Right lung (tissue), 5 donors: ENCODE results near the gene VAPB. TPM values are rescaled to one million over a fixed set of nuclear protein-coding genes. Genes with fewer than 3 reads are reported as not detected.

Source experiments
- DNase-seq, 2 donors: peaks; one replicate each; pipeline ENCODE4 v3.0.0-alpha.2; 2013
- polyA plus RNA-seq, 5 donors: library from polyadenylated mRNA; unstranded; fragments of 120-200 nt; gene quantifications; one replicate each; pipeline versions ENCODE4 v1.2.1 to v1.2.3, GENCODE V29; 2013; ENCODE audit warnings: inconsistent platforms in 1 of 5, low replicate concordance in 1 of 5; ENCODE audit not compliant: insufficient read length in 5 of 5, insufficient read depth in 1 of 5

VAPB gene
- polyA plus RNA-seq, 5 donors, result 38.3 to 46.4 (median 41.8) TPM

DNA sequence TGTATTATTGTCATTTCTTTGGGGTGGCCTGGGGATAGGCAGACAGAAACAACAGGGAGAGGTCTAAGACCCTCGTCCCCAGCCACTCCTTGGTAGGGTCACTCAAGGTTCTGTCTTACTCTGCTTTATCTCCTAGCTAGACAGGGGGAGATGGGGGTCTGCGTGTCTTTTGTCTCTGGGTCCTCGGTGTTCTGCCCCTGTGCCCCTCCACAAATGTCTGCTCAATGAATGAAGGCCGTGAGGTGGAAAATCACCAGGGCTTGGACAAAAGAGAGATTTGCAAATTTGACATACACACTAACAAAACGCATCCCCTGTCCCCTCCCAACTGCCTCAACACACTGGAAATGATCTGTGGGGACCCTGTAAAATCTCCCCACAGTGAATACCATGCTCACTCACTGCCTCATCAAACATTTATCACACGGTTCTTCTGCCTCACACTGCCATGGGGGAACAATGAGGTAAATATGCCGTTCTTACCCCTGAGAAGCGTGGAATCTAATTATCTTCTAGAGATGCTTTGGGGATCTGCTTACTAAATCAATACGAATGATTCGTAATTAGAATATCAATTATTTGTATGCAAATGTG is 13.2 kb upstream of the VAPB start:
- no peak for DNase-seq

DNA sequence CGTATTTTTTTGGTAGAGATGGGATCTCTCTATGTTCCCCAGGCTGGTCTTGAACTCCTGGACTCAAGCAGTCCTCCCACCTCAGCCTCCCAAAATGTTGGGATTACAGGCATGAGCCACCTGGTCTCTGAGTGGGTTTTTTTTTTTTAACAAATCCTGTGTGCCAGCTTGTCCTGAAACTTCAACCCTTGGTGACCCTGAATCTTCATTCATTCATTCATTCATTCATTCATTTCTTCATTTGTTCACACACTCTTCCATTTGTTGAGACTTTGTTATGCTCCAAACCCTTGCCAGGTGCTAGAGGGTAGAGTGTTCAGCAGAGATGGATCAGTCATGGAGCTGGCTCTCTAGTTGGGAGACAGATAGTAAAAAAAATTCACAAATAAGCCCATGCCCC is 12.0 kb upstream of the VAPB start:
- no peak for DNase-seq

DNA sequence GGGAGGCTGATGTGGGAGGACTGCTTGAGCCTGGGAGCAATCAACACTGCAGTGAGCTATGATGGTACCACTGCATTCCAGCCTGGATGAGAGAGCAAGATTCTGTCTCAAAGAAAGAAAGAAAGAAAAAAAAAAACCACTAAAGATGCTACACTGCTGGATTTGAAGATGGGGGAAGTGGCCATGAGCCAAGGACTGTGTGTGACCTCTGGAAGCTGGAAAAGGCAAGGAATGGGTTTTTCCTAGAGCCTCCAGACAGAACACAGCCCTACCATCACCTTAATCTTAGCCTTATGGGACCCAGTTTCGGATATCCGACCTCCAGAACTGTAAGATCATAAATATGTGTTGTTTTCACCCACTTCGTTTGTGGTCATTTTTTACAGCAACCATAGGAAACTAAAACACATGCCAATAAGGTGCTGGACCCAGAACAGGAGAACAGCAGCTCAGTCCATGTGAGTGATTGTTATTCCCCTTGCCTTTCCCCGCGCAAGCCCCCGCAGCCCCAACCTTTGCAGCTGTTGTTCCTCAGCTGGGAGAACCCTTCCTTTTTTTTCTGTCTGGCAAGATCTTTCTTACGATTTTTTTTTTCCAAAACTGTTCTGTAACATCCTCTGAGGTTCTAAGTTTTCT is 11.1 kb upstream of the VAPB start:
- DNase-seq, result no peak

DNA sequence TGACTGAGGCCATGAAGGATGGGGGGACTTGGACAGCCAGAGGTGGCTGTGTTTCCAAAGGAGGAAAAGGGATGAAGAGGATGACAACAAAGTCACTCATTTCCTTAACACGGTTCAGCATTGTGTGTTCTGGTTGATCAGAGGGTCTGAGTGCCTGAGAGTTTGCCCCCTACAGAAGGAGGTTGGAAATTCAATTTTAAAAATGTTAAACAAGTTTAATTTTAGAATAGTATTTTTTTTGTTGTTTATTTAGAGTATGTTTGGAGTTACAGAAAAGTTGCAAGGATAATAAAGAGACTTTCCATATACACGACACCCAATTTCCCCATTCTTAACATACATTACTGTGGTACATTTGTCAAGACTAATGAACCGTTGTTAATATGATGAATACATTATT is 10.3 kb upstream of the VAPB start:
- DNase-seq, result no peak

DNA sequence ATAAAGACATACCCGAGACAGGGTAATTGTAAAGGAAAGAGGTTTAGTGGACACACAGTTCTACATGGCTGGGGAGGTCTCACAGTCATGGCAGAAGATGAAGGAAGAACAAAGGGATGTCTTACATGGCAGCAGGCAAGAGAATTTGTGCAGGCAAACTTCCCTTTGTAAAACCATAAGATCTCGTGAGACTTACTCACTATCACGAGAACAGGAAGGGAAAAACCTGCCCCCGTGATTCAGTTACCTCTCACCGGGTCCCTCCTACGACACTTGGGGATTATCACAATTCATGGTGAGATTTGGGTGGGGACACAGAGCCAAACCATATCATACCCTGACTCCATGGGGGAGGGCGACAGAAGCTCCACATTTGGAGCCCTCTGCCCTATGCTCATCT is 7.4 kb upstream of the VAPB start:
- no peak for DNase-seq

DNA sequence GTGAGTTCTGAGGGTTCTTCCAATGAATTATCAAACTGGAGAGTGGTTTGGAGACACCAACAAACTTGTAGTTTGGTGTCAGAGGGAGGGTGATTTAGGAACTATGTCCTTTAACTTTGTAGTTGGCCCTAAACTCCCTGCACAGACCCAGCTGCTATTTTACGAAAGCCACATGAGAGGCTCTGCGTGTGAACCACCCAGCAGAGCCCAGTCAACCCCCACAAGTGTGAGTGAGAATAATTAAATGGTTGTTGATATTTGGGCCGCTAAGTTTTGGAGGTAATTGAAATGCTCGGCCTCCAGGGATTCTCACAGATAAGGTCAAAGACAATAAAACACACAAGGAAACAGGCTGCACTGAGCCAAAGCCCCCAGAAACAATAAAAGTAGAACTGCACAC is 6.9 kb upstream of the VAPB start:
- no peak for DNase-seq

DNA sequence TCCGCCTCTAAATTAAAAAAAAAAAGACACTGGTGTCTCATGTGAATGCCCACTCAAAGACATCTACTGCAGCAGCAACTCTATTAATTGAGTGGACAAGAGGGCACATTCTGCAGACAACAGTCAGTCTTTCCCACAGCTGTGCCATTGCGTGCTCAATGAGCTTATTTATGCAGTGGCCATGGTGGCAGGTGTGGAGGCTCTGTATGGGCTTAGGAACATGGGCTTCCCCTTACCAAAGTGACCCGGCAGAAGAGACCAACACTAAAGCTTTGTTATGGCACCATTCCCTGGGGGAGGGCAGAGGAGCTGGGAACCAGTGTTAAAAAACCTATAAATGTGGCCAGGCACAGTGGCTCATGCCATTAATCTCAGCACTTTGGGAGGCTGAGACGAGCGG is 4.2 kb upstream of the VAPB start:
- DNase-seq, result no peak

DNA sequence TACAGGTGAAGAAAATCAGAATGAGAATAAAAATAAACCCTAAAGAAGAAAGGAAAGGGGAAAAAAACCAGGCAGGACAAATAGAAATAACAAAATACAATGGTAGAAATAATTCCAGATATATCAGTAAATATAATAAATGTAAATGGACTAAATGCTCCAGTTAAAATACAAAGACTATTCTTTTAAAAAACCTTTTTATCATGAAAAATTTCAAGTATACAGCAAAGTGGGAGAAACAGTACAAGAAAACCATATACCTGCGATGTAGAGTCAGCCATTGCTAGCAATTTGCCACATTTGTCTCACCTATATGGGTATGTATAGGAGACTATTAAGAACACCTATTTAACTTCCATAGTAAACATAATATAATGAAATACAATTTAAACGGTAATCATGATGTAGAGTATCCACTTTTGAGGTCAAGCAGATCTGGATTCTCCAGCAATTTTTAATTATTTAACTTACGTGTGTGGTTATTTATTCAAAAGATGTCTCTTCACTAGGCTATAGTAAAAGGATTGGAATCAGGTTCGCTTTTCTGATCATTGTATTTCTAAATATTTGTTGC is 914 bp upstream of the VAPB start:
- DNase-seq, result no peak

DNA sequence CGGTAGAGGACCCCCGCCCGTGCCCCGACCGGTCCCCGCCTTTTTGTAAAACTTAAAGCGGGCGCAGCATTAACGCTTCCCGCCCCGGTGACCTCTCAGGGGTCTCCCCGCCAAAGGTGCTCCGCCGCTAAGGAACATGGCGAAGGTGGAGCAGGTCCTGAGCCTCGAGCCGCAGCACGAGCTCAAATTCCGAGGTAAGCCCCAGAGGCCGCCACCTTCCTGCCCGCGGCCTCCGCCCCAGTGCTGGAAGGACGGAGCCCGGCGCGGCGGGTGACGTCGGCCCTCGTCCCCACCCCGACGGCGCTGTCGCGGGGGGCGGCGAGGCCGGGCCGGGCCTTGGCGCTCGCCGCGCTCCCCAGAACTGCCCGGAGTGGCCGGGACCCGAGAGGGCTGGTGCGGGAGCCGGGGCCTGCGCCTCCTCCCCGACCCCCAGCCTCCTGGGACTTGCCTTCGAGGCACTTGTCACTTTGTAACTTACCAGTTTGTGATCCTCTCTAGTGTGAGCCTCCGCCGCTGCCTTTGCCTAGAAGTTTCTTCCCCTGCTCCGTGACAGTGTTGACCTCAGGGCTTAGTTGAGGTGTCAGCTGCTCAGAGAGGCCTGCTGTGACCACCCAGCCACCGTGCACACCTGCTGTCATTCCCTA is 417 bp downstream of the VAPB start:
- DNase-seq, result no peak

DNA sequence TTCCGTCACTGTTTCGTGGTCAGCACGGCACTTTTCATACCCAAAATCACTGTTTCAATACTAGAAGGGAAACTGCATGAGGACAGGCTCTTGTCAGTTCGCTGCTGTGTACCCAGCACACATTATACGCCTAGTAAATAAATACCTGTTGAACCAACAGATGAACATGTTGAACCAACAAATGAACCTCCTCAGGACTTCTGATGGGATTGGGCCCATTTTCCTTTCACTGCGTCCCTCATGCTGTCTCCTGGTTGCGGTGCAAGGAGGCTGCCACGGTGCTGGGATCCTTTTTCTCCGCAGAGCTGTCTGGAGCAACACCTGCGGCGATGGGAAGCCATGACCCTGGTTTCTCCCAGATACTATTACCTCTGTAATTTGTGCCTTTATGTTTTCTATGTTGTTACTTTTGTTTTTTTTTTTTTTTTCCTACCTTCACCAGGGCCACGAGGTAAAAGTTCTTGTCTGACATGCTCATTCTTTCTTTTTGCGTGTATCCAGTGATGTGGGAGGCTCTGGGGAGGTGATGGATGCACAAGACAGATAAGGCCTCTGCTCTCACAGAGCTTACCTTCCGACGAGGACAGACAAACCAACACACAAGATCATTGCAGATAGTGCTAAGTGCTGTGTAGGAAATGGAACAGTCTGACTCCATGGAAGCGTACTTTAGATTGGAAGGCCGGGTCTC is 1.1 kb downstream of the VAPB start:
- no peak for DNase-seq

DNA sequence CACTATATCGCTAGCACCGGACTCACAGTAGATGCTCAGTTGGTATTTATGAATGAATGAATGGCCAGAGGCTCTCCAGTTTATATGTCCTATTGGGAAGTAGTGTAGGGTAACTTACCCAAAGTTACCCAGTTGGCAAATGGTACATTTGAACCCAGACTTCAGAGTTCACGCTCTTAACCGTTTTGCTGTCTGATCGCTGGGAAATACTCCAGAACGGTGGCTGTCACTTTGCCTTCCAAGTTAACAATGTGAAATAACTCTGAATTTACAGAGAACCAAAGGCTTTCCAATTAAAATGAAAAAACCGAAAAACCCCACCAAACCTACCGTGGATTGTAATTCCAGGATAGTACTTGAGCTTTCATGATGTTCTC is 1.6 kb downstream of the VAPB start:
- DNase-seq, result no peak

DNA sequence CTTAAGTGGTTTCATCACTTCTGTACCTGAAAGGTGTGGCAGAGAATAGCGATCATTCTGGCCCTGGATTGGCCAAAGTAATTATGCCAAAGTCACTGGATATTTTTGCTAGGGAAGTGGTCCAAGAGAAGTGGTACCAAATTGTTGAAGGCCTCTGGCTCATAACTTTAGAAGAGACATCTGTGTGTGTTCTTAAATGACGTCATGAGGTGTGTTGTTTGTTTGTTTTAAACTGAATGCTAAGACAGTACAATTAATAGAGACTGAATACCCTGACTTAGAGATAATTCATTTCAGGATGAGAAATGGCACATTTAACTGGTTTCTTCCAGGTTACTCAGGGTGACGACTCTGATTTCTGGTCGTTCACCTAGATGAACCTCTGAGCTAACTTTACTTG is 3.3 kb downstream of the VAPB start:
- no peak for DNase-seq

DNA sequence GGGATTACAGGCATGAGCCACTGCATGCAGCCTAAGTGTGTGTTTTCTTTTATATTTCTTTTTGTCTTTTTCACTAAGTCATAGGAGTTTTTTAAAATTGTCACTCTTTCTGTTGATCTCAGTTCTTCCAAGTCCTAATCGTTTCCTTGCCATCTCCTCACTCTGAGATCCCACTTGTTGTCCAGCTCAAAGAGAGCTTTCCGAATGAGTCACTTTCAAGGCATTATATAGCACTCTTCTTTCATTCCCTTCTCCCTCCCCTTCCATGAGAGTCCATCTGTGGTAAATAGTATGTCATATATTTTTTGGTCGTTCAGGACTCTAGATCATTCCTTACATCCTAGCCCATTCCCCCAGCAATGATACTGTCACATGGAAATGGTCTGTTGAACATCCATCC is 4.3 kb downstream of the VAPB start:
- no peak for DNase-seq

DNA sequence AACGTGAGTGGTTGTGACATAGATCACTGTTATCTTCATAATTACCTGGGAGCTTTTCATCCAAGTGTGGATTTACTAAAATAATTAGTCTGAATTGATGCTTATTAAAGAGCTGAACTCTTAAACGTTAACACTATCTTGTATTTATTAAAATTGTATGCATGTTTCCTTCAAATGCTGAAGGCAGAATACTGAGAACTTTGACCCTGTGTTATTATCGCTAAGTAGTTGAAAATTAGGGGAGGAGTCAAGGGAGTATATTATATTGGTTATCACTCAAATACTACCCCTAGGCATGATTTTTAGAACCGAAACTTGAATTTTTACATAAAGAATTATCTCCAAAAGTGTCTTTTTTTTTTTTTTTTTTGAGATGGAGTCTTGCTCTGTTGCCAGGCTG is 5.8 kb downstream of the VAPB start:
- no peak for DNase-seq

DNA sequence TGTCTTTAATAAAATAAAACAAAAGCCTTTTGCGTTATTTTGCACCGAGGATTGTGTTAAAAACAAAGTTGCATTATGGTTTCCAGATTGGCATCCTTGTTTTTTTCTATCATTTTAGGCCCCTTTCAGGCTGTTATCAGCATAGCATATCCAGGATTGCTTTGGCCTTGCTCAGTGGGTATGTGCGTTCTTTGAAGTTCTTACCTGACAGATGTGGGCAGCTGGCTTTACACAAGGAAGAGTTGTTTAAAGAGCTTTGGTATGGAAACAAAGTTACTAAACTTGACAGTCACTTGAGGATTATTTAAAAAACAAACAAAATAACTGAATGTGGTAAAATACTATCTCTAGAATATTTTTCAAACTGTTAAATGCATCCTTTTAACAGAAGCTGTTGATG is 6.6 kb downstream of the VAPB start:
- DNase-seq, result no peak

DNA sequence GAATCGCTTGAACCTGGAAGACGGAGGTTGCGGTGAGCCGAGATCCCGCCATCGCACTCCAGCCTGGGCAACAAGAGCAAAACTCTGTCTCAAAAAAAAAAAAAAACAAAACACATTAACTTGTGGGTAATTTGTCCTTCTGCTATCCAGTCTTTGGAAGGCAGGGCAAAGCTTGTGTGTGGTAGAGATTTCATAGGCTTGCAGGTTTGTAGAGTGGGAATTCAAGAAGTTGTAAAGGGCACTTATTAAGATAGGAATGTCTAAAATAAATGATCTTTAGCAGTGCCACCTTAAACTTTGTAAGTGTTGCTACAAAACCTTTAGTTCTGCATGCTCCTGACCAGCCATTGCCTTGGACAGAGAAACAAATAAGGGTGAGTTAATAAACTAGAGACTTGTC is 8.4 kb downstream of the VAPB start:
- DNase-seq, result no peak

DNA sequence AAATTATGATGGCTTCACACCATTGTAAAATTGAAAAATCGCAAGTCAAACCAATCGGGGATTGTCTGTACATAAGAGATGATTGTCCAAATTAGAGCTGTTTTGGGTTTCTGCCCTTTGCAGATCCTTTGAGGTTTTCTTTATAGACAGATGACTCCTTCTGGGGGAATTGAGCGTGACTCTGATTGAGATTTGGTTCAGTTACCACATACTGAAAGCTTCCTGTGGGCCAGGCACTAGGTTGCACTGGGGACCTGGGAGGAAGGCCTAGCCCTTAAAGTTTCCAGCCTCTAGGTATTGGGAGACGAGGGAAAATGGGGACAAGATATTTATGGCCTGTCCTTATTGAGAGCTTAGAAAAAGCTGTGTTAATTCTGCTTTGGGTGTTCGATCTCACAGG is 9.2 kb downstream of the VAPB start:
- no peak for DNase-seq

DNA sequence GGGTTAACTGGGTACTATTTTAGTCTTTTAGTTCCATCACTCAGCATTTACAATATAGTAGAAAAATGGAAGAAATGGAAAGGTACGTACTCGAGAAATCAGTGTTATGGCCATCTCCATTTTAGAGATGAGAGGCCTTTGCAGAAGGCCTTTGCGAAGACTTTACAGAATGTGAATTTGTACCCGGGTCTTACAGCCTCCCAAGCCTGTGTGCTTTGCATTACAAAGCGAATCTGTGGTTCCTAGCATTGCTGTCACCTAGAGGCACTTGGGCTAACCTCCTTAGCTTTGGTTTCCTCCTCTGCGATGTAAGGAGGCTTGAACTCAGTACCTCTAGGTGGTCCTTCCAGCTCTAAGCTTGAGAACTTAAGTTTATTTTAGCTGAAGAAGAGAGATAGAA is 10.9 kb downstream of the VAPB start:
- no peak for DNase-seq

DNA sequence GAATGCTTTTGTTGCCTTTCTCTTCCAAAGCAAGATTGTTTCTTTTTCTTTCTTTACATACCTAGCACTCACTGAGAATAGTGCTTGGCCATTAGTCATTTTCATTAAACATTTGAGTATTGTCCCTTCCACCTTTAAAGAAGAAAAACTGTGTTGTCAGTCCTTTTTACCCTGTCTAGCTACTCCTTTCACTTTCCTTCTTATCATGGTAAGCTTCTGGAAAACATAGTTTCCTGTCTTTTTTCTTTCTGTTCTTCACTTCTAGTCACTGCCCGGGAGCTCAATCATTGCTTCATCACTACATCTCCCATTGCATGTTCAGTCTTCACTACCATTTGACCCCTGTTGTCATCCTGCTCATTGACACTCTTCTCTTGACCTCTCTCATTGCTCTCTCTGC is 12.1 kb downstream of the VAPB start:
- DNase-seq, result no peak

DNA sequence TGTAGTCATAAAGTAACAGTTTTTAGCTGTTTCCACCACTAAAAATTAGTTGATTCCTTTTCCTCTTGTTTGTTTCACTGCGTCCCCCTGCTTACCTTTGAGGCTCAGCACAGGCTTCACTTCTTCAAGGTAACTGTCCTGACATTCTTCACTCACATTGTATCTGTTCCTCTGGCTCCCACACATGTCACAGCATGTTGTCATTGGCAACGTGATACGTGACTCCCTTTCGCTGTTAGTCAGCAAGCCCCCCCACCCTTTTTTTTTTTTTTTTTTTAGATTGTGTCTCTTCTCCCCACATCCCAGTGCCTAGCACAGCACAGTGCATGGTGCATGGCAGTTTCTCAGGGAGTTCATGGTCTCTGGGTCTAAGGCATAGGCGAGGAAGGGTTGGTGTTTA is 13.3 kb downstream of the VAPB start:
- no peak for DNase-seq

DNA sequence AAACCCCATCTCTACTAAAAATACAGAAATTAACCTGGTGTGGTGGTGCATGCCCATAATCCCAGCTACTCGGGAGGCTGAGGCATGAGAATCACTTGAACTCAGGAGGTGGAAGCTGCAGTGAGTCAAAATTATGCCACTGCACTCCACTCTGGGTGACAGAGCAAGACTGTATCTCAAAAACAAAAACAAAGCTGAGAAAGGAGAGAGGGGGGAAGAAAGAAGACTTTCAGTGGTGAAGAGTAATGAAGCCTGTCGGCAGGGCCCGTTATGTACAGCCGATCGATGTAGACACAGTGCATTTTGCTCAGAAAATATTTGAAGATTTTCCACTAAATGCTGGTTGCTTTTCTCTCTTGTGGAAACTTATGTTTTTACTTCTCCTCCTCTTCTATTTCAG is 13.8 kb downstream of the VAPB start:
- DNase-seq, result no peak

DNA sequence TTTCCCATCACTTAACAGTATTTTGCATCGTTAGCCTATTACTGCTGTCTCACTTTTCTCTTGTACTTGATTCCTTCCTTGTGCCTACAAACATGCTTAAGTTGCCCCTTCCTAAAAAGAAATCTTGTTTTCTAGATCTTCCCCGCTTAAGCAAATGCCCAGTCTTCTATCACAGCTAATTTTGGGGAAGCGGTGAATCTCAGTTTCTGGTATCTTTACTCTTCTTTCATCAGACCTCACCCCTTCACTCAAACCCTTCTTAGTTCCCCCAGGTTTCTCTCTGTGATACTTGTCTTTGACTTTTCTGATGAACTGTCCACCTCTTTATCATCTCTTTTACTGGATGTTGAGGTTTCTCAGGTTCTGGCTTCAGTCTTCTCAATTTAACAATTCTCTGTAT is 14.2 kb downstream of the VAPB start:
- no peak for DNase-seq
